GM13976 (cell line): ENCODE data around the gene SOAT2.
A peak's percentile ranks its signal among the peaks of the same experiment; 100 is the strongest.
"Not testable (repeated sequence)": the region's sequence is repeated elsewhere in the genome, so short reads cannot be mapped to it uniquely, and the experiment has no call there.

Source experiments
- DNase-seq: peaks from one replicate; pipeline ENCODE4 v3.0.0; 2012; ENCODE audit warnings: low spot score
- CTCF ChIP-seq: IDR thresholded peaks from 2 replicates; pipeline ENCODE4 v1.5.1; 2012; ENCODE audit warnings: borderline replicate concordance, mild to moderate bottlenecking; ENCODE audit not compliant: insufficient read depth; ENCODE audit errors: extremely low read depth, missing control alignments, control extremely low read depth
- in situ Hi-C: fragments of 300-500 bp; cut with MboI; formaldehyde crosslinking; loops from one replicate; pipeline ENCODE4 v1.12.0; 2022; ENCODE audit warnings: low sequenced_read_pairs, mixed read lengths, inconsistent platforms; ENCODE audit not compliant: unreplicated experiment

SOAT2 gene

GRCh38 chr12:53159195-53159839, 56.0 kb downstream of the SOAT2 start:
- TF ChIP-seq CTCF, result peak; percentile 99
- peak; percentile 95 for DNase-seq
- in situ Hi-C loops, result loop anchor here (10.0 kb wide), 1 partner anchor 125 kb away; no protein-coding TSS in a partner anchor

GRCh38 chr12:53160000-53160399, 56.7 kb downstream of the SOAT2 start:
- TF ChIP-seq CTCF, result no peak
- DNase-seq, result no peak
- in situ Hi-C loops, result loop anchor here (10.0 kb wide), 1 partner anchor 125 kb away; no protein-coding TSS in a partner anchor

- TF ChIP-seq CTCF, result no peak
- in situ Hi-C loops, result no loop called here
- no peak for DNase-seq
Observed at GRCh38 chr12:53160673-53161072, 57.4 kb downstream of the SOAT2 start.

GRCh38 chr12:53161119-53161911, 58.0 kb downstream of the SOAT2 start:
- in situ Hi-C loops, result no loop called here
- DNase-seq, result no peak
- no peak for TF ChIP-seq CTCF

- DNase-seq, in situ Hi-C loops: not testable (repeated sequence)
Observed at GRCh38 chr12:53163008-53163407, 59.7 kb downstream of the SOAT2 start.

- TF ChIP-seq CTCF, result no peak
- DNase-seq, result no peak
- in situ Hi-C loops, result no loop called here
Observed at GRCh38 chr12:53166837-53167236, 63.6 kb downstream of the SOAT2 start.

- no peak for TF ChIP-seq CTCF
- no peak for DNase-seq
- in situ Hi-C loops, result no loop called here
Observed at GRCh38 chr12:53169644-53170043, 66.4 kb downstream of the SOAT2 start.
